Osteocyte (in vitro differentiated cells): ENCODE results near the gene ACP2. TPM values are rescaled to one million over a fixed set of nuclear protein-coding genes. Genes with fewer than 3 reads are reported as not detected.

Source experiments
- DNase-seq: peaks from one replicate; pipeline ENCODE4 v3.0.0; 2021; ENCODE audit warnings: mixed read lengths; ENCODE audit not compliant: unreplicated experiment; ENCODE audit errors: extremely low spot score
- H3K27ac Mint-ChIP-seq: one replicate; pipeline ENCODE4 v1.8.0; 2021; ENCODE audit warnings: mild to moderate bottlenecking, mixed read lengths; ENCODE audit not compliant: unreplicated experiment
- H3K27me3 Mint-ChIP-seq: one replicate; pipeline ENCODE4 v1.8.0; 2021; ENCODE audit warnings: mixed read lengths; ENCODE audit not compliant: unreplicated experiment
- H3K36me3 Mint-ChIP-seq: one replicate; pipeline ENCODE4 v1.8.0; 2021; ENCODE audit warnings: mixed read lengths; ENCODE audit not compliant: unreplicated experiment
- H3K4me1 Mint-ChIP-seq: one replicate; pipeline ENCODE4 v1.8.0; 2021; ENCODE audit warnings: mixed read lengths; ENCODE audit not compliant: unreplicated experiment
- H3K4me3 Mint-ChIP-seq: one replicate; pipeline ENCODE4 v1.8.0; 2021; ENCODE audit warnings: mild to moderate bottlenecking, moderate library complexity, mixed read lengths; ENCODE audit not compliant: unreplicated experiment
- H3K9me3 Mint-ChIP-seq: one replicate; pipeline ENCODE4 v1.8.0; 2021; ENCODE audit warnings: mixed read lengths; ENCODE audit not compliant: unreplicated experiment
- long read RNA-seq: library from polyadenylated mRNA; unstranded; transcript quantifications from one replicate; pipeline ENCODE4 v2.0.0, GENCODE V29; 2021
- total RNA-seq: library from RNA; stranded (reverse); gene quantifications from 2 replicates; pipeline ENCODE4 v1.2.1, GENCODE V29; 2021
- TF ChIP-seq, protein P1 (sequence below): fragments of 200-600 bp; sonication (generic); IDR thresholded peaks from 2 replicates; pipeline ENCODE4 v1.5.0; 2021; ENCODE audit warnings: antibody characterized with exemption, mild to moderate bottlenecking, moderate library complexity

ACP2 gene, protein sequence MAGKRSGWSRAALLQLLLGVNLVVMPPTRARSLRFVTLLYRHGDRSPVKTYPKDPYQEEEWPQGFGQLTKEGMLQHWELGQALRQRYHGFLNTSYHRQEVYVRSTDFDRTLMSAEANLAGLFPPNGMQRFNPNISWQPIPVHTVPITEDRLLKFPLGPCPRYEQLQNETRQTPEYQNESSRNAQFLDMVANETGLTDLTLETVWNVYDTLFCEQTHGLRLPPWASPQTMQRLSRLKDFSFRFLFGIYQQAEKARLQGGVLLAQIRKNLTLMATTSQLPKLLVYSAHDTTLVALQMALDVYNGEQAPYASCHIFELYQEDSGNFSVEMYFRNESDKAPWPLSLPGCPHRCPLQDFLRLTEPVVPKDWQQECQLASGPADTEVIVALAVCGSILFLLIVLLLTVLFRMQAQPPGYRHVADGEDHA
- total RNA-seq = 55.7 and 60.5 TPM in 2 replicates
- long read RNA-seq, transcript ACP2-201 (11 exons, 2,203 nt) = major isoform, 157 of 190 reads
- long read RNA-seq, partial matches to known transcripts = 10 of 190 reads
- long read RNA-seq, other reads (novel, unspliced or antisense) = 21 of 190 reads

DNA sequence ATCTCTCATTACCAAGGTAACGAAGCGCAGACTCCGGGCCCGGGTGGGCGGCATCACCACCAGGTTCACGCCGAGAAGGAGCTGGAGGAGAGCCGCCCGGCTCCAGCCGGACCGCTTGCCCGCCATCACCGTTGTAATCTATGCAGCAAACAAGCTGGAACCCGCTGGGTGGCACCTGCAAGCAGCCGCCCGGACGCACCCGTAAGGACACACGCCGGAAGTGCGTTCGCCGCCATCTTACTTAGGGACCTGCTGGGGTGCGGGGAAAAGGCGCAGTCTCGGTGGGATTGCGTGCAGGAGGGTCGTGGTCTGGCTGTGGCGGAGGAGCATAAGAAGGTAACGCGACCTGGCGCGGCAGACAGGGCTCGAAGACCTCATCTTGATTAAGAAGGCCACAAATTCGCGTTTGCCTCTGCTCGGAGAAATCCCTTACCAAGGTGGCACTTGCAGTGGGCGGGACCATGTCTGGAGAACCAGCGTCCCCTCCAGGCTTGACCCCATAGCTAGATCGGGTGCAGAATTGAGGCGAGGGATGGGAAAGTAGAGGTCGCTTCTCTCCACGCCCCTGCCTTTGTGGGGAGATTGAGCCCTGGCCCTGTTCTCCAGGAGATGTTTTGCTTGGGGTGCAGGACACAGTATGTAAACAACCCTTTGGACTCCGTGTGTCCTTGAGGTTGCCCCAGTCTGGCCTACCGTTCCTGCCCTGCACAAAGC, at the start of gene ACP2:
ACP2 (minus strand) TSS at position 151 of the 714 bp plus-strand sequence; CDS start at position 126, 25 bp downstream.
- TF ChIP-seq, protein P1, sequence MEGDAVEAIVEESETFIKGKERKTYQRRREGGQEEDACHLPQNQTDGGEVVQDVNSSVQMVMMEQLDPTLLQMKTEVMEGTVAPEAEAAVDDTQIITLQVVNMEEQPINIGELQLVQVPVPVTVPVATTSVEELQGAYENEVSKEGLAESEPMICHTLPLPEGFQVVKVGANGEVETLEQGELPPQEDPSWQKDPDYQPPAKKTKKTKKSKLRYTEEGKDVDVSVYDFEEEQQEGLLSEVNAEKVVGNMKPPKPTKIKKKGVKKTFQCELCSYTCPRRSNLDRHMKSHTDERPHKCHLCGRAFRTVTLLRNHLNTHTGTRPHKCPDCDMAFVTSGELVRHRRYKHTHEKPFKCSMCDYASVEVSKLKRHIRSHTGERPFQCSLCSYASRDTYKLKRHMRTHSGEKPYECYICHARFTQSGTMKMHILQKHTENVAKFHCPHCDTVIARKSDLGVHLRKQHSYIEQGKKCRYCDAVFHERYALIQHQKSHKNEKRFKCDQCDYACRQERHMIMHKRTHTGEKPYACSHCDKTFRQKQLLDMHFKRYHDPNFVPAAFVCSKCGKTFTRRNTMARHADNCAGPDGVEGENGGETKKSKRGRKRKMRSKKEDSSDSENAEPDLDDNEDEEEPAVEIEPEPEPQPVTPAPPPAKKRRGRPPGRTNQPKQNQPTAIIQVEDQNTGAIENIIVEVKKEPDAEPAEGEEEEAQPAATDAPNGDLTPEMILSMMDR = peak; percentile 33
- H3K36me3 Mint-ChIP-seq = peaks cover 12% of the 10 kb centered on the region
- H3K4me3 Mint-ChIP-seq = peak within 1 kb of the TSS; percentile 95
- H3K27ac Mint-ChIP-seq = peak within 1 kb of the TSS; percentile 98
- no peaks in the 10 kb centered on the region for H3K9me3 Mint-ChIP-seq
- DNase-seq = peak; percentile 94
- H3K27me3 Mint-ChIP-seq = no peaks in the 10 kb centered on the region
- H3K4me1 Mint-ChIP-seq = peaks cover 20% of the 10 kb centered on the region

DNA sequence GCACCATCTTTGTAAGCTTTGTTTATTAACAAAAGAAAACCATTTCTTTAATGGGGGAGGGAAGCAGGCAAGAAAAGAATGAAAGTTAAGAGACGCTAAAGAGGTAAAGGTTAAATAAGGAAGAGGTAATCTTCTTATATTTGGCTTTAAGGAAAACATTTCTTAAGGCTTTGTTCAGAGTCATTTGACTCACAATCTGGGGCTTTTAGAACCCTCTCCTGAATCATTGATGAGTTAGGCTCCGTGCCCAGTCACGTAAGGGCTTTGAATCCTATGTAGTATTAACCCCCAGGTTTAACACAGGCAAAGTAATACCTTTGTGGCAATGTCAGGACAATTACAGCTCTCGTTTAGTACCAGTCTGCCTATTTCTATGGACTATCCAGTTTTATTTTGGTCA, 47.4 kb upstream of the ACP2 start:
- TF ChIP-seq, protein P1 = no peak
- H3K4me1 Mint-ChIP-seq = no peaks in the 10 kb centered on the region
- H3K36me3 Mint-ChIP-seq = peaks cover 60% of the 10 kb centered on the region
- no peak overlapping the region for H3K4me3 Mint-ChIP-seq
- H3K27ac Mint-ChIP-seq = no peak overlapping the region
- H3K27me3 Mint-ChIP-seq = no peaks in the 10 kb centered on the region
- DNase-seq = no peak
- peaks cover 6% of the 10 kb centered on the region for H3K9me3 Mint-ChIP-seq

DNA sequence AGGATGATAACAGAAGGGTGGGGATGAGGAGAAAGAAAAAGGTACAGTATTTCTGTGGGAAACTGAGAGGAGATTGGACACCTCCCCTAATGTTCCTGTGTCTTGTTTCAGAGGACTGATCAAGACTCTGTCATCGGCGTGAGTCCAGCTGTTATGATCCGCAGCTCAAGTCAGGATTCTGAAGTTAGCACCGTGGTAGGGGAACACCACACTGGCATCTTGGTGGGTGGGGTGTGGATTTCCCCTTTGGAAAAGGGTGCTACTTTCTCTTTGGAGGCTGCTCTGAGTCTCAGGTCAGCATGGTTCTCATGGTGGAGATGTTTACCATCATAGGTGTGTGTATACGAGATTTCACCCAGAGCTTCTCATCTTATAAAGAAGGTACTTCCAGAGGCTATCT, 46.8 kb upstream of the ACP2 start:
- no peaks in the 10 kb centered on the region for H3K4me1 Mint-ChIP-seq
- H3K36me3 Mint-ChIP-seq = peaks cover 60% of the 10 kb centered on the region
- no peak overlapping the region for H3K27ac Mint-ChIP-seq
- DNase-seq = no peak
- H3K4me3 Mint-ChIP-seq = no peak overlapping the region
- no peaks in the 10 kb centered on the region for H3K27me3 Mint-ChIP-seq
- peaks cover 6% of the 10 kb centered on the region for H3K9me3 Mint-ChIP-seq
- TF ChIP-seq, protein P1 = no peak

DNA sequence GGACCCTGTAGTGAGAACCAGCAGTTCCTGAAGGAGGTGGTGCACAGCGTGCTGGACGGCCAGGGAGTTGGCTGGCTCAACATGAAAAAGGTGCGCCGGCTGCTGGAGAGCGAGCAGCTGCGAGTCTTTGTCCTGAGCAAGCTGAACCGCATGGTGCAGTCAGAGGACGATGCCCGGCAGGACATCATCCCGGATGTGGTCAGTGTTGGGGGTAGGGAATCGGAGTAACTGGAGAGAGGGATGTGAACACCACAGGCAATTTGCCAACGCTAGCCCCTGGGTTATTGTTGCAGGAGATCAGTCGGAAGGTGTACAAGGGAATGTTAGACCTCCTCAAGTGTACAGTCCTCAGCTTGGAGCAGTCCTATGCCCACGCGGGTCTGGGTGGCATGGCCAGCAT, 41.2 kb upstream of the ACP2 start:
- DNase-seq = no peak
- Mint-ChIP-seq H3K27ac (no peak overlapping the region), H3K4me1 (no peaks in the 10 kb centered on the region), H3K4me3 (no peak overlapping the region), H3K36me3 (peaks cover 61% of the 10 kb centered on the region), H3K27me3 (no peaks in the 10 kb centered on the region), H3K9me3 (no peaks in the 10 kb centered on the region)
- TF ChIP-seq, protein P1 = no peak

DNA sequence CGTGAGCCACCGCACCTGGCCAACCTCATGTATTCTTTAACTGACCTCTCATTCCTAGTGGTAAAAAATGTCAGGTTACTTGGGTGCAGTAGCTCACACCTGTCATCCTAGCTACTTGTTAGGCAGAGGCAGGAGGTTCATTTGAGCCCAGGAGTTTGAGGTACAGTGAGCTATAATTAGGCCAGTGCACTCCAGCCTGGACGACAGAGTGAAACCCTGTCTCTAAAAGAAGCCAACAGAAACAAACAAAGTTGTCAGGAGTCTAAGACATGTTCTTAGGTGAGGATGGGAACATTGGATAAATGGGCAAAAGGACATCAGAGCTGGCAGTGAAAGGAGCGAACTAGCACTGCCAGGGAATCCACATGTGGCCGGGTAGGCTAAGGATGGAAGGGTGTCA, 39.5 kb upstream of the ACP2 start:
- DNase-seq = no peak
- Mint-ChIP-seq H3K4me3 (no peak overlapping the region), H3K4me1 (no peaks in the 10 kb centered on the region), H3K27ac (no peak overlapping the region), H3K27me3 (no peaks in the 10 kb centered on the region), H3K9me3 (no peaks in the 10 kb centered on the region), H3K36me3 (peaks cover 69% of the 10 kb centered on the region)
- TF ChIP-seq, protein P1 = no peak
